Upper lobe of left lung (tissue), 4 donors: ENCODE results near the gene MLC1.

Experiments used
- CTCF ChIP-seq, 6 experiments: fragments of 450-650 bp in 4 of 6; fragments of 200-600 bp in 2 of 6; sonication (generic) in 2 of 6; IDR thresholded peaks; one replicate each; pipeline ENCODE4 v1.5.1; 2016 to 2019; ENCODE audit warnings: antibody characterized with exemption in 6 of 6
- POLR2A ChIP-seq, 4 donors: fragments of 450-650 bp; IDR thresholded peaks; one replicate each; pipeline ENCODE4 v1.5.1; 2016 to 2017; ENCODE audit warnings: antibody characterized with exemption in 4 of 4, mild to moderate bottlenecking in 2 of 4
- POLR2AphosphoS5 ChIP-seq, 2 donors: sonication (generic); formaldehyde crosslinking; IDR thresholded peaks; one replicate each; pipeline ENCODE4 v1.5.1; 2017; ENCODE audit warnings: antibody characterized with exemption in 2 of 2

- TF ChIP-seq CTCF (IDR thresholded peaks at IDR 0.05) (no peak), POLR2AphosphoS5 (IDR thresholded peaks at IDR 0.05) (no peak), POLR2A (IDR thresholded peaks at IDR 0.05) (no peak)
Measured at GRCh38 chr22:50112151-50113118, 27.2 kb upstream of the MLC1 start.
